ENCODE data around the gene PMM2. TPM values are rescaled to one million over a fixed set of nuclear protein-coding genes. Genes with fewer than 3 reads are reported as not detected.

PMM2 gene
- total RNA-seq, 1 experiment from 2014 or later, result 53.3 TPM

DNA sequence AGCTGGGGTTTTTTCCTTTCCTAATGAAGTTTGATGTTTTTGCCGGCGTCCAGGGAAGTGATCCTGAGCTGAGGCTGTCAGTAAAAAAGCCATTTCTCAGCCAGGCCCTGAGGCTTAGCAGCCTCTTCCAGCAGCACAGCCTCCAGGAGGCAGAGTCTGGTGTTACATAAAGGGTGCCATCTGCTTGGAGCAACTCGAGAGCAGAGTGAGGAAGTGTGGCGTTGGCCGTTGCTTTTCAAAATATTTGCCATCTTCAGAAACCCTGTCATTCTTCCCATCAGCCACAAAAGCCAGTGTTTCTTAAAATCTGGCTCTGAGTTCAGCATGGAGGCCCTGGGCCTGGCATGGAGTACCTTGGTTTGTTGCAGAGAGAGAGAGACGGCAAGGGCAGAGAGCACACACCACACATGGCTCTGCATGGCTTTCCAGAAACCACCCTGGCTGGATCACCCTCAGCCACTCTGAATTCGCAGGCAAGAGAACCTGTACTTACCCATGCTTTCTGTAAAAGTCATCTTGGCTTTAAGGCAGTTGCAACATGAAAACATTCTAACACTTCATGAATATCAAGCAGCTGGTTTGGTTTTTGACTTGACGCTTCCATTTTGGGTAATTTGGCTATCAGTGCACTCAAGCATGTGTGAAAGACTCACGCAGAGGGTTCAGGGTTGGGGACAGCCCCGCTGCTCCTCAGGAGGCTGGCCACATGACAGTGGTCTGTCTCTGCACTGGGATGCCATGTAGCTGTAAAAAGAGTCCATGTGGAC is 21.0 kb downstream of the PMM2 start:
- H2AFZ ChIP-seq (ENCODE audit: low read depth, low read length, poor library complexity, severe bottlenecking), result no peak overlapping the region
- H3K27ac ChIP-seq (ENCODE audit: low read depth, low read length), result no peak overlapping the region
- ATAC-seq (no peak), DNase-seq (ENCODE audit: low read depth, low spot score) (no peak)
- H3K9me2 ChIP-seq (ENCODE audit: insufficient read depth), result no peaks in the 10 kb centered on the region
- RAD21 ChIA-PET (ENCODE audit: low non-redundant PET in 1 of 2, low total read pairs in 2 of 2, uncharacterized antibody in 2 of 2, unreplicated experiment in 2 of 2), result no interaction called here
- H3K27me3 ChIP-seq (ENCODE audit: insufficient read depth, low read length), result no peaks in the 10 kb centered on the region
- peaks cover 40 to 73% of the 10 kb centered on the region in 2 experiments for H3K36me3 ChIP-seq (ENCODE audit: control insufficient read depth in 1 of 2, insufficient read depth in 2 of 2, low read length in 2 of 2)
- POLR2A ChIA-PET, result no interaction called here
- no peak overlapping the region for H3K4me3 ChIP-seq (replicated peaks in 1 of 2; ENCODE audit: low read depth in 1 of 2, low read length in 2 of 2)
- no peaks in the 10 kb centered on the region for H3K4me1 ChIP-seq (ENCODE audit: control insufficient read depth in 1 of 2, insufficient read depth in 2 of 2, low read length in 2 of 2)
- no peak overlapping the region for H3K9ac ChIP-seq (ENCODE audit: low read length)
- CTCF ChIA-PET, result no interaction called here
- H3K4me2 ChIP-seq (ENCODE audit: low read length), result no peak overlapping the region
- BruUV-seq (replicated peaks), result no TSS peak
- intact Hi-C loops (cut with micrococcal nuclease), result no loop called here
- H3K9me3 ChIP-seq (ENCODE audit: control insufficient read depth in 1 of 2, insufficient read depth in 1 of 2, low read depth in 1 of 2, low read length in 2 of 2), result no peaks in the 10 kb centered on the region
- H3K79me2 ChIP-seq (ENCODE audit: insufficient read depth, low read length), result peaks cover 70% of the 10 kb centered on the region
- H4K20me1 ChIP-seq (ENCODE audit: insufficient read depth), result peaks cover 5% of the 10 kb centered on the region; the same call in 1 of the 2 replicates
- TF ChIP-seq ELF1 (IDR thresholded peaks at IDR 0.05; ENCODE audit: borderline replicate concordance, low read depth), result no peak

DNA sequence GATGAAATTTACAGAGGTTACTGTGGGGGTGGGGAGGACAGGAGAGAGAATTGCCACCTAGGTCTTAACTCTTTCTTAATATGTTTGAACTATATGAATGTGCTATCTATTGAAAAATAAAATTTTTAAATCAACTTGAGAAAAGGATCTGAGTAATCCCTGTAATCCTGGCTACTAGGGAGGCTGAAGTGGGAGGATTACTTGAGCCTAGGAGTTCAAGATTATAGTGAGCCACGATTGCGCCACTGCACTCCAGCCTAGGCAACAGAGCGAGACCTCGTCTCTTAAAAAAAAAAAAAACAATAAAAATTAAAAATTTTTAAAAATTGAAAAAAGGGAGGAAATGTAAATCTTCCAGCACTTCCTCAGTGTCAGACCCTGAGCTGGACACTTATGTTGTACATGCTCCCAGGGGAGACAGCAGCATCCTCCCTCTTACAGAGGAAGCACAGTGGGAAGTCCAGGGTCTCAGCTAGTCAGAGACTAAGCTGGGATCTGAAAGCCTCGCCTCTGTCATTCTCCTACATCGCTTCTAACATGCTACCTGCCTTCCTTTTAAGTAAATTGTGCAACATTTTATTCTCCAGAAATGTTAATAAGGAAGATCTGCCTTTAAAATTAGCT is 21.9 kb downstream of the PMM2 start:
- Histone ChIP-seq H3K9ac (ENCODE audit: low read length) (no peak overlapping the region), H3K9me3 (ENCODE audit: control insufficient read depth in 1 of 2, insufficient read depth in 1 of 2, low read depth in 1 of 2, low read length in 2 of 2) (no peaks in the 10 kb centered on the region), H3K4me3 (replicated peaks in 1 of 2; ENCODE audit: low read depth in 1 of 2, low read length in 2 of 2) (no peak overlapping the region), H3K79me2 (ENCODE audit: insufficient read depth, low read length) (peaks cover 72% of the 10 kb centered on the region), H4K20me1 (ENCODE audit: insufficient read depth) (peaks cover 7% of the 10 kb centered on the region; the same call in 1 of the 2 replicates), H2AFZ (ENCODE audit: low read depth, low read length, poor library complexity, severe bottlenecking) (no peak overlapping the region), H3K4me1 (ENCODE audit: control insufficient read depth in 1 of 2, insufficient read depth in 2 of 2, low read length in 2 of 2) (no peaks in the 10 kb centered on the region), H3K27me3 (ENCODE audit: insufficient read depth, low read length) (no peaks in the 10 kb centered on the region), H3K36me3 (ENCODE audit: control insufficient read depth in 1 of 2, insufficient read depth in 2 of 2, low read length in 2 of 2) (peaks cover 36 to 74% of the 10 kb centered on the region in 2 experiments), H3K27ac (ENCODE audit: low read depth, low read length) (no peak overlapping the region), H3K4me2 (ENCODE audit: low read length) (no peak overlapping the region), H3K9me2 (ENCODE audit: insufficient read depth) (no peaks in the 10 kb centered on the region)
- no peak for ATAC-seq
- RAD21 ChIA-PET (ENCODE audit: low non-redundant PET in 1 of 2, low total read pairs in 2 of 2, uncharacterized antibody in 2 of 2, unreplicated experiment in 2 of 2), result no interaction called here
- no peak for DNase-seq (ENCODE audit: low read depth, low spot score)
- POLR2A ChIA-PET, result no interaction called here
- BruUV-seq (replicated peaks), result no TSS peak
- intact Hi-C loops (cut with micrococcal nuclease), result no loop called here
- CTCF ChIA-PET, result no interaction called here
- TF ChIP-seq POLR2A (IDR thresholded peaks at IDR 0.05; ENCODE audit: borderline replicate concordance, extremely low read depth, insufficient read depth, insufficient read length), result no peak
- TF ChIP-seq ZNF274 (IDR thresholded peaks at IDR 0.05; ENCODE audit: low read depth, low read length), result no peak
- TF ChIP-seq SRF (IDR thresholded peaks at IDR 0.05; ENCODE audit: low read depth), result no peak
- TF ChIP-seq, protein P1, sequence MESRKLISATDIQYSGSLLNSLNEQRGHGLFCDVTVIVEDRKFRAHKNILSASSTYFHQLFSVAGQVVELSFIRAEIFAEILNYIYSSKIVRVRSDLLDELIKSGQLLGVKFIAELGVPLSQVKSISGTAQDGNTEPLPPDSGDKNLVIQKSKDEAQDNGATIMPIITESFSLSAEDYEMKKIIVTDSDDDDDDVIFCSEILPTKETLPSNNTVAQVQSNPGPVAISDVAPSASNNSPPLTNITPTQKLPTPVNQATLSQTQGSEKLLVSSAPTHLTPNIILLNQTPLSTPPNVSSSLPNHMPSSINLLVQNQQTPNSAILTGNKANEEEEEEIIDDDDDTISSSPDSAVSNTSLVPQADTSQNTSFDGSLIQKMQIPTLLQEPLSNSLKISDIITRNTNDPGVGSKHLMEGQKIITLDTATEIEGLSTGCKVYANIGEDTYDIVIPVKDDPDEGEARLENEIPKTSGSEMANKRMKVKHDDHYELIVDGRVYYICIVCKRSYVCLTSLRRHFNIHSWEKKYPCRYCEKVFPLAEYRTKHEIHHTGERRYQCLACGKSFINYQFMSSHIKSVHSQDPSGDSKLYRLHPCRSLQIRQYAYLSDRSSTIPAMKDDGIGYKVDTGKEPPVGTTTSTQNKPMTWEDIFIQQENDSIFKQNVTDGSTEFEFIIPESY (IDR thresholded peaks at IDR 0.05; ENCODE audit: extremely low read depth, insufficient replicate concordance, low read length), result no peak
- TF ChIP-seq YY1 (IDR thresholded peaks at IDR 0.05; ENCODE audit: extremely low read depth, insufficient replicate concordance, low read depth, low read length), result no peak
- TF ChIP-seq CBX3 (IDR thresholded peaks at IDR 0.05; ENCODE audit: low read depth), result no peak
- no peak for TF ChIP-seq ELF1 (IDR thresholded peaks at IDR 0.05; ENCODE audit: borderline replicate concordance, low read depth)
- no peak for TF ChIP-seq SIN3A (IDR thresholded peaks at IDR 0.05; ENCODE audit: low read depth)
- TF ChIP-seq ZFX (IDR thresholded peaks at IDR 0.05), result no peak
- no peak for TF ChIP-seq EZH2 (IDR thresholded peaks at IDR 0.05)
- no peak for TF ChIP-seq EGR1 (IDR thresholded peaks at IDR 0.05; ENCODE audit: low read depth)
- TF ChIP-seq POLR2AphosphoS5 (IDR thresholded peaks at IDR 0.05; ENCODE audit: low read depth, low read length), result no peak
- TF ChIP-seq TCF7L2 (IDR thresholded peaks at IDR 0.05; ENCODE audit: borderline replicate concordance, extremely low read depth, insufficient read depth, insufficient read length), result no peak
- TF ChIP-seq RAD21 (IDR thresholded peaks at IDR 0.05; ENCODE audit: low read depth), result no peak

Data from HCT116 (cell line).